ENCODE results near the gene CLDN4.

CLDN4 gene

DNA sequence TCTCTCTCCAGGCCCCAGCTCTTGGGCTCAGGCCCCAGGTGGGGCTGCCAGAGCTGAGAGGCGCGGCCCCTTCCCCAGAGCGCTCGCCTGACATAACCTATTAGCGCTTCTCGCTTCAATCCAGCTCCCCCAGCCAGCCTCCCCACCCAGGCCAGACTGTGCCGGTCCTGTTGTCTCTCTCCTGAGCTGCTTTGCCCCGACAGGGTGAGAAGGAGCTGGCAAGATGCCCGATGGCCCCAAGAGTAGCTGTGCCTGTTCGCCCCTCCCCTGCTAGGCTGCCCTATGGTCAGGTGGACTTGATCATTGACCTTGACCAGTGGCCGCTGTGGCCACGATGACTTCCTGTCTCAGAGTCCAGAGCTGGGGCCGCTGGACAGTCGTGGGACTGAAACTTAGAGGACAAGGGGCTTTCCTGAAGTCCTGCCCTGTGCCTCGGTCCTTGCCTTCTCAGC, 39.3 kb downstream of the CLDN4 start:
- no CpG with 5 or more reads among the region's 15 CpGs for WGBS, 2 donors (ENCODE audit: extremely low coverage in 2 of 2, insufficient read length in 2 of 2, insufficient replicate concordance in 1 of 2)
- Histone ChIP-seq H3K4me1 (ENCODE audit: control insufficient read depth in 2 of 2, insufficient read depth in 1 of 2, low read depth in 1 of 2, low read length in 2 of 2) (peaks cover 0 to 7% of the 10 kb centered on the region in 2 donors), H3K9me3 (replicated peaks in 1 of 2; ENCODE audit: control insufficient read depth in 2 of 2, insufficient read depth in 1 of 2, low read depth in 1 of 2, low read length in 2 of 2) (no peaks in the 10 kb centered on the region), H4K8ac (ENCODE audit: low read depth, low read length) (no peak overlapping the region), H3K4me2 (ENCODE audit: insufficient read depth, low read length, poor library complexity, severe bottlenecking) (no peak overlapping the region), H3K79me1 (ENCODE audit: low read depth, low read length) (no peaks in the 10 kb centered on the region), H3K27ac (replicated peaks; ENCODE audit: low read length) (no peak overlapping the region), H2BK5ac (ENCODE audit: low read length) (peak overlapping the region; percentile 39), H3K14ac (ENCODE audit: low read length) (no peak overlapping the region), H3K4me3 (ENCODE audit: low read length in 2 of 2) (no peak overlapping the region), H3K27me3 (ENCODE audit: control insufficient read depth in 3 of 3, insufficient read depth in 3 of 3, low read depth in 1 of 3, low read length in 3 of 3) (peaks cover 0 to 11% (median 0%) of the 10 kb centered on the region in 3 experiments), H2AK5ac (ENCODE audit: low read depth, low read length) (peak overlapping the region; percentile 40), H3K18ac (ENCODE audit: low read length) (peak overlapping the region; percentile 80), H3K23ac (ENCODE audit: low read depth, low read length, poor library complexity) (no peak overlapping the region), H3K4ac (ENCODE audit: low read length) (no peak overlapping the region), H2AFZ (ENCODE audit: low read length) (no peak overlapping the region), H3K9ac (ENCODE audit: low read depth, low read length, poor library complexity) (no peak overlapping the region), H2BK12ac (ENCODE audit: low read length) (no peak overlapping the region), H3K36me3 (replicated peaks in 1 of 2; ENCODE audit: control insufficient read depth in 2 of 2, insufficient read depth in 2 of 2, low read length in 2 of 2) (no peaks in the 10 kb centered on the region), H2BK15ac (ENCODE audit: low read length) (peak overlapping the region; percentile 91), H2BK120ac (ENCODE audit: low read depth, low read length) (no peak overlapping the region), H4K91ac (ENCODE audit: low read depth, low read length, poor library complexity) (no peak overlapping the region)
- no peak for DNase-seq (ENCODE audit: low spot score)

DNA sequence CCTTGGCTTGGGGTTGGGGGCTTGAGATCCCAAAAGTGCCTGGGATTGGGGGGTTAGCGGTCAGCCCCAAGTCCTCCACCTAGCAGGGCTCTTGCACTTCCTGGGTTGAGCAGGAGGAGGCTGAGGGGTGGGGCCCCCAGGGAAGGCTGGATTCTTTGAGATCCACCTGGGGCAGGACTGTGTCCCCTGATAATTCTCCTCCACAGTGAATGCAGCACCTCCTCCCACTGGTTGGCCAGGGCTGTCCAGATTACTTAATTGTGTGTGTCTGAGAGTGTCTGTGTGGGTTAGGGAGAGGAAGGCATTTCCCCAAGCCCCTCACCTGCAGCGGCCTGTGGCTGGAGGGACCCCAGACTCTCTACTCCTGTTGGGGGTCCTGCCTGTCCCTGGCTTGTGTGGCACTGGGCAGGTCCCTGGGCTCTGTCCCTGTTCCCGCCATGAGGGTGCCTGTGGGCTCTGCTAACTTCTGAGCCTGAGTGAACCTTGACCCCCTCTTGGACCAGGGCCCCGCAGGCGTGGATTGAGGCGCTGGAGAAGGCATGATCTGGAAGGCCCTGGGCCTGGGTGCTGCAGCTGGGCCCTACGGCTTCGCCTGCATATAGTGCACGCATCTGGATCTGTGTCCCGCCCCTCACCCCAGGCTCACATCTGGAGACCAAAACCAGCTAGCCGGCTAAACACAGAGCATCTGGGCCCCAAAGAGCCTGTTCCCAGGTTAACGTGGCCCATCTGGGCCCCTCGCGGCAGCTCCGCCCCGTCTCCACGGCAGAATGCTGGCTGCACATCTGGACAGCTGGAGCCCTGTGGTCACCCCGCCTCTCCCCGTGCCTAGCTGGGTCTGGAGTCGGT, 40.6 kb downstream of the CLDN4 start:
- WGBS, 2 donors (ENCODE audit: extremely low coverage in 2 of 2, insufficient read length in 2 of 2, insufficient replicate concordance in 1 of 2): no CpG with 5 or more reads among the region's 20 CpGs
- peaks cover 0 to 11% (median 0%) of the 10 kb centered on the region in 3 experiments for H3K27me3 ChIP-seq (ENCODE audit: control insufficient read depth in 3 of 3, insufficient read depth in 3 of 3, low read depth in 1 of 3, low read length in 3 of 3)
- H2BK12ac ChIP-seq (ENCODE audit: low read length): no peak overlapping the region
- H2BK15ac ChIP-seq (ENCODE audit: low read length): peak overlapping the region; percentile 75
- H2BK5ac ChIP-seq (ENCODE audit: low read length): no peak overlapping the region
- no peak overlapping the region for H2AFZ ChIP-seq (ENCODE audit: low read length)
- no peak for DNase-seq (ENCODE audit: low spot score)
- no peak overlapping the region for H4K91ac ChIP-seq (ENCODE audit: low read depth, low read length, poor library complexity)
- H4K8ac ChIP-seq (ENCODE audit: low read depth, low read length): no peak overlapping the region
- peaks cover 0 to 7% of the 10 kb centered on the region in 2 donors for H3K4me1 ChIP-seq (ENCODE audit: control insufficient read depth in 2 of 2, insufficient read depth in 1 of 2, low read depth in 1 of 2, low read length in 2 of 2)
- H3K79me1 ChIP-seq (ENCODE audit: low read depth, low read length): no peaks in the 10 kb centered on the region
- no peak overlapping the region for H3K4me3 ChIP-seq (ENCODE audit: low read length in 2 of 2)
- no peak overlapping the region for H3K9ac ChIP-seq (ENCODE audit: low read depth, low read length, poor library complexity)
- no peak overlapping the region for H3K4ac ChIP-seq (ENCODE audit: low read length)
- H3K36me3 ChIP-seq (replicated peaks in 1 of 2; ENCODE audit: control insufficient read depth in 2 of 2, insufficient read depth in 2 of 2, low read length in 2 of 2): no peaks in the 10 kb centered on the region
- peak overlapping the region; percentile 48 for H3K18ac ChIP-seq (ENCODE audit: low read length)
- peak overlapping the region; percentile 61 for H2BK120ac ChIP-seq (ENCODE audit: low read depth, low read length)
- no peaks in the 10 kb centered on the region for H3K9me3 ChIP-seq (replicated peaks in 1 of 2; ENCODE audit: control insufficient read depth in 2 of 2, insufficient read depth in 1 of 2, low read depth in 1 of 2, low read length in 2 of 2)
- H2AK5ac ChIP-seq (ENCODE audit: low read depth, low read length): peak overlapping the region; percentile 56
- H3K23ac ChIP-seq (ENCODE audit: low read depth, low read length, poor library complexity): no peak overlapping the region
- no peak overlapping the region for H3K14ac ChIP-seq (ENCODE audit: low read length)
- H3K4me2 ChIP-seq (ENCODE audit: insufficient read depth, low read length, poor library complexity, severe bottlenecking): no peak overlapping the region
- no peak overlapping the region for H3K27ac ChIP-seq (replicated peaks; ENCODE audit: low read length)

DNA sequence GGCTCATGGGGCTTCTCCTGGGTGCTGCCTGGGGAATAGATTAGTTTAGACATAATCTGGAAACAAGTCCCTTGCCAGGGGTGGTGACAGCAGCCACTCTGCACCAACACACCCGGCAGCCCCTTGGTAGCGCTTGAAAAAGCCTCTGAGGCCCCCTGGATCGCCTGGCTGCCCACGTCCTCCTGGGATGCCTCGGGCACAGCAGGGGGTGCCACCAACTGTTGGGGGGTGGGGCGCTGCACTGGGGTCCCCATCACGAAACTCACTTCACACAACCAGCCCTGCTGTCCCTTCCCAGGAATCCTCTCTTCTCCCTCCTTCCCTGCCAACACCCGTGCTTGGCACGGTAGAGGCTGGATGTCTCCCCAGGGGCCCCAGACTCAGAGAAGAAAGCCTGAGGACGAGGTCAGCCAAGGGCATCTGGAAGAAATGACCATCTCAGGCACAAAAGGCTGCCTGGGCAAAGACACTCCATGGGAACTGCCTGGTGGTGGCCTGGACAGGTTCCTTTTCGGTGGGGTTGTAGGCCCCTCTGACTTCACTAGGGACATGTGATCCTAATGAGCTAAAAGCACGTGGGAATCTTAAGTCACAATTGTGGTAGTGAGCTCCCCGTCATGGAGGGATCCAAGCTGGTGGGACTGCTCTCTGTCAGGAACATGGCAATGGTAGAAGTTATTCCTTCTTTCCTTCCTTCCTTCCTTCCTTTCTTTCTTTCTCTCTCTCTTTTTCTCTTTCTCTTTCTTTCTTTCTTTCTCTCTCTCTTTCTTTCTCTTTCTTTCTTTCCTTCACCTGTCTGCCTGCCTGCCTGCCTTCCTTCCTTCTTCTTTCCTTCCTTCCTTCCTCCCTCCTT, 41.5 kb downstream of the CLDN4 start:
- H2BK12ac ChIP-seq (ENCODE audit: low read length): no peak overlapping the region
- peaks cover 0 to 7% of the 10 kb centered on the region in 2 donors for H3K4me1 ChIP-seq (ENCODE audit: control insufficient read depth in 2 of 2, insufficient read depth in 1 of 2, low read depth in 1 of 2, low read length in 2 of 2)
- peak overlapping the region; percentile 75 for H2BK15ac ChIP-seq (ENCODE audit: low read length)
- peak overlapping the region; percentile 43 for H3K23ac ChIP-seq (ENCODE audit: low read depth, low read length, poor library complexity)
- H3K4me2 ChIP-seq (ENCODE audit: insufficient read depth, low read length, poor library complexity, severe bottlenecking): no peak overlapping the region
- no peaks in the 10 kb centered on the region for H3K36me3 ChIP-seq (replicated peaks in 1 of 2; ENCODE audit: control insufficient read depth in 2 of 2, insufficient read depth in 2 of 2, low read length in 2 of 2)
- H3K14ac ChIP-seq (ENCODE audit: low read length): no peak overlapping the region
- DNase-seq (ENCODE audit: low spot score): no peak
- peak overlapping the region; percentile 94 for H2AK5ac ChIP-seq (ENCODE audit: low read depth, low read length)
- no peak overlapping the region for H2BK120ac ChIP-seq (ENCODE audit: low read depth, low read length)
- H4K8ac ChIP-seq (ENCODE audit: low read depth, low read length): peak overlapping the region; percentile 65
- H3K27me3 ChIP-seq (ENCODE audit: control insufficient read depth in 3 of 3, insufficient read depth in 3 of 3, low read depth in 1 of 3, low read length in 3 of 3): peaks cover 0 to 11% (median 0%) of the 10 kb centered on the region in 3 experiments
- no peaks in the 10 kb centered on the region for H3K79me1 ChIP-seq (ENCODE audit: low read depth, low read length)
- H3K4me3 ChIP-seq (ENCODE audit: low read length in 2 of 2): no peak overlapping the region
- H3K9me3 ChIP-seq (replicated peaks in 1 of 2; ENCODE audit: control insufficient read depth in 2 of 2, insufficient read depth in 1 of 2, low read depth in 1 of 2, low read length in 2 of 2): no peaks in the 10 kb centered on the region
- no CpG with 5 or more reads among the region's 13 CpGs for WGBS, 2 donors (ENCODE audit: extremely low coverage in 2 of 2, insufficient read length in 2 of 2, insufficient replicate concordance in 1 of 2)
- H2BK5ac ChIP-seq (ENCODE audit: low read length): peak overlapping the region; percentile 66
- no peak overlapping the region for H3K4ac ChIP-seq (ENCODE audit: low read length)
- no peak overlapping the region for H3K9ac ChIP-seq (ENCODE audit: low read depth, low read length, poor library complexity)
- H3K18ac ChIP-seq (ENCODE audit: low read length): peak overlapping the region; percentile 57
- no peak overlapping the region for H4K91ac ChIP-seq (ENCODE audit: low read depth, low read length, poor library complexity)
- H2AFZ ChIP-seq (ENCODE audit: low read length): no peak overlapping the region
- no peak overlapping the region for H3K27ac ChIP-seq (replicated peaks; ENCODE audit: low read length)

DNA sequence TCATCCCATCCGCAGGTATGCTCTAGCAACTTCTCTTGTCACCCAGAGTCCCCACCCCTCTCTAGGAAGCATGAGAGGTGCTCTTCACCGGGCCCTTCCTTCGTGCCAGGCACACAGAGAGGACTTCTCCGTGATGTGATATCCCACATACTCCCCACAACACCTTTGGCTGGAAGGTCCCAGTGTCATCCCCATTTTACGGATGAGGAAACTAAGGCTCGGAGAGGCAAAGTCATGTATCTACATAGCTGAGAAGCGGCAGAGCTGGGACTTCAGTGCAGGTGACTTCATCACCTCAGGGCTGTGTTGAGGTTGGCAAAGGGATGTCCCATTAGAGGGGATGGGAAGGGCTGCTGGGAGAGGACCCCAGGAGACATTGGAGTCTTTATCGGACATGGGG, 45.6 kb downstream of the CLDN4 start:
- no peak overlapping the region for H3K23ac ChIP-seq (ENCODE audit: low read depth, low read length, poor library complexity)
- WGBS, 2 donors (ENCODE audit: extremely low coverage in 2 of 2, insufficient read length in 2 of 2, insufficient replicate concordance in 1 of 2): no CpG with 5 or more reads among the region's 8 CpGs
- DNase-seq (ENCODE audit: low spot score): no peak
- no peak overlapping the region for H2BK5ac ChIP-seq (ENCODE audit: low read length)
- no peaks in the 10 kb centered on the region for H3K36me3 ChIP-seq (replicated peaks in 1 of 2; ENCODE audit: control insufficient read depth in 2 of 2, insufficient read depth in 2 of 2, low read length in 2 of 2)
- no peak overlapping the region for H2BK12ac ChIP-seq (ENCODE audit: low read length)
- no peak overlapping the region for H2BK15ac ChIP-seq (ENCODE audit: low read length)
- no peak overlapping the region for H4K8ac ChIP-seq (ENCODE audit: low read depth, low read length)
- H2AFZ ChIP-seq (ENCODE audit: low read length): no peak overlapping the region
- no peaks in the 10 kb centered on the region for H3K9me3 ChIP-seq (replicated peaks in 1 of 2; ENCODE audit: control insufficient read depth in 2 of 2, insufficient read depth in 1 of 2, low read depth in 1 of 2, low read length in 2 of 2)
- H3K9ac ChIP-seq (ENCODE audit: low read depth, low read length, poor library complexity): no peak overlapping the region
- H2BK120ac ChIP-seq (ENCODE audit: low read depth, low read length): no peak overlapping the region
- H3K27me3 ChIP-seq (ENCODE audit: control insufficient read depth in 3 of 3, insufficient read depth in 3 of 3, low read depth in 1 of 3, low read length in 3 of 3): peaks cover 0 to 10% (median 0%) of the 10 kb centered on the region in 3 experiments
- H3K27ac ChIP-seq (replicated peaks; ENCODE audit: low read length): no peak overlapping the region
- H3K4me3 ChIP-seq (ENCODE audit: low read length in 2 of 2): no peak overlapping the region
- peak overlapping the region; percentile 14 for H2AK5ac ChIP-seq (ENCODE audit: low read depth, low read length)
- no peak overlapping the region for H3K14ac ChIP-seq (ENCODE audit: low read length)
- no peak overlapping the region for H3K4ac ChIP-seq (ENCODE audit: low read length)
- no peak overlapping the region for H3K18ac ChIP-seq (ENCODE audit: low read length)
- no peak overlapping the region for H4K91ac ChIP-seq (ENCODE audit: low read depth, low read length, poor library complexity)
- no peaks in the 10 kb centered on the region for H3K79me1 ChIP-seq (ENCODE audit: low read depth, low read length)
- no peak overlapping the region for H3K4me2 ChIP-seq (ENCODE audit: insufficient read depth, low read length, poor library complexity, severe bottlenecking)
- H3K4me1 ChIP-seq (ENCODE audit: control insufficient read depth in 2 of 2, insufficient read depth in 1 of 2, low read depth in 1 of 2, low read length in 2 of 2): no peaks in the 10 kb centered on the region
